Suppressor macrophage treated with lipopolysaccharide for 1 hour (primary cell): Measurements from ENCODE around the gene MRE11.
"Not testable (repeated sequence)": the region's sequence is repeated elsewhere in the genome, so short reads cannot be mapped to it uniquely, and the experiment has no call there.

ENCODE experiments used
- DNase-seq, 3 donors: peaks; one replicate each; pipeline ENCODE4 v3.0.0-alpha.2; 2020 to 2022

MRE11 gene

DNA sequence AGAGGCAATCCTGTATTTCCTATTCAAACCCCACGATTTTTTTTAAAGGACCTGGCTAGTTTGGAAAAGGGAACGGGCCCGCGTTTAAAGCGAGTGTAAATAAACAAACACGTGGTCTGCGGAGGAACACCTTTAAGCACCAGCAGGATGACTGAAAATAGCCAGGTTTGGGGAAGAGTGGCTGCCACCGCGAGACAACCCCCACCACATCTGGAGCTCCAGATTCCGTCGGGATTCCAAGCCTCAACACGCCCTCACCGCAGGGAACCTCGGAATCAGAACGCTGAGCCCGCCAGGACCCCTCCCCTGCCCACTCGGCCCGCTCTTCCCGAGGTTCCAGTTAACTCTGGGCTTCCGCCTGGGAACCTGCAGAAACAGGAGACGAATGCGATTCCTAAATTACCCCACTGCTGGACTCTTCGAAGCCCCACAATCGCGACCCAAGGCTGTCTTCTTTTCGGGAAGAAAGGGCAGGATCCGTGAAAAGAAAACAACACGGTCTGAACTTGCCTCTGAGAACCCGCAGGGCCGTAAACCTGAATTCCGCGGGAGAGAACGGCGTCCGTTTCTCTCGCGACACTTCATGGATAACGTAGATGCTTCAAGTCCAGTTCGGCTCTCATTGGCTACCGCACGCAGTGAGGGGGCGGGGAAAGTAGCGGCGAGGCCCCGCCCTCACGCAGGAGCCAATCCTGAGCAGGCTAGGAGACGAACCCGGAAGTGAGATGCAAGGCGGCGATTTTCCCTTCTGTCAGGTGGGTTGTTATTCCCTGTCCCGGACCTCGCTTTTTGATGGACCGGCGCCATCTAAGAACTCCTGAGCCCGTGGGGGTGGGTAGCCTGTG is at the start of gene MRE11, which contains the start of gene ANKRD49:
Gene MRE11 (minus strand): TSS at position 564 of the 845 bp plus-strand sequence. CDS start 1,043 bp downstream, outside the sequence.
Gene ANKRD49 (plus strand): TSS at position 704 of the 845 bp plus-strand sequence. CDS start 2,710 bp downstream, outside the sequence.
- peak; percentile 98 to 100 (median 99) for DNase-seq

DNA sequence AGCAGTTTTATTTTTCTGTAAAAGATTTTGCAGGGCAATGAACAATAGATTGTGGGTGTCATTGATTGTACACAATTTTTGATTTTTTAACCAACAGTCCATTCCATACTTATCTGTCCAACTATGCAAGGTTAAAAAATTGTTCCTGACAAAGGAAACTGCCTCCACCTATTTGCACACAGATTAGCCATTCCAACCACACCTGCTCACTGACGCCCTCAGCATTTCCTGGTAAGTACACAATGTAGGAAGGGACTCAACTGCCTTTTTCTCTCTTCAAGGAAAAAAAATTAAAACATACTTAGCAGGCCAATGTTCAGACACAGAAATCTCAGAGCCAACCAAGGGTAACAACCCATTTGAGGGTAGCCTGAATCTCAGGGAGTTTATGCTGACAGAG is 45.8 kb upstream of the MRE11 start:
- no peak for DNase-seq

DNA sequence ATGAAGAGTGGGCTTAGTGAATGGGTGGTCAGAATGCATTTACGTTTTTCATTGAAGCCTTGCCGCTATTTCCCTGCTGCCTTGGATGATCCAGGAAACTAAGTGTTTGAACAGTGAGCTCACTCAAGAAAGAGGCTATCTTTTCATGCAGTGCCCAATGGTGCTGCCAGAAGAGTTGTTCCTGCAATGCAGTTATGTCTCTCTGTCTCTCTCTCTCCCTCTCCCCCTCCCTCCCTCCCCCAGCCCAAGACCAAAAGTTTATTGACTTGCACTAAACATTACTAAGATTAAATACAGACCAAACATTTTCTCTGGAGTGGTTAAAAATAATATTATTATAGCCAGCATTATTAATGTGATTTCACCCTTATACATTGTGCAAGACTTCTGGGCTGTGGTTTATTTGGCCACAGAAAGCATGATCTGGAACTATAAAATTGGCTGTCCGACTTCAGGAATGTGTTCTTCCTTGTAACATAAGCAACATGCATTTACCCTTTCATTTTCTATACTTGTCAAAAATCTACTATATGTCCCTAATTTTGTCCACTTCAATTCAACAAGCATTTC is 43.5 kb upstream of the MRE11 start:
- DNase-seq: peak in 2 of 3 donors; percentile 33 to 40

DNA sequence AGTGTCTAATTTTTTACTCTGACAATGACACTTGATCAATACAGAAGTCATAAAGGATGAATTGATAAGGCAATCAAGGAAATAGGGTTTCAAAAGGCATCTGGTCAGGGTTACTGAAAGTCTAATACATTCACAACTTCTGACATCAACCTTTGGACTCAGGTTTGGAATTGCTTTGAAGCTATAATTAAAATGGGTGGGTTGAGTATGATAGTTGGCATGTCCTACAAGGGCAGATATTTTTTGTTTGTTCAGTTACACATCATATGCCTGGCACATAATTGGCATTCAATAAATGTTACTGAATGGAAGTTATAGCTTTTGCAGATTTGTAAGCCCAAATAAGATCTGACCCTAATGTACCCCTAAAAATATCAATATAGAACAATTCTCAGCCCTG is 42.7 kb upstream of the MRE11 start:
- DNase-seq: no peak

DNA sequence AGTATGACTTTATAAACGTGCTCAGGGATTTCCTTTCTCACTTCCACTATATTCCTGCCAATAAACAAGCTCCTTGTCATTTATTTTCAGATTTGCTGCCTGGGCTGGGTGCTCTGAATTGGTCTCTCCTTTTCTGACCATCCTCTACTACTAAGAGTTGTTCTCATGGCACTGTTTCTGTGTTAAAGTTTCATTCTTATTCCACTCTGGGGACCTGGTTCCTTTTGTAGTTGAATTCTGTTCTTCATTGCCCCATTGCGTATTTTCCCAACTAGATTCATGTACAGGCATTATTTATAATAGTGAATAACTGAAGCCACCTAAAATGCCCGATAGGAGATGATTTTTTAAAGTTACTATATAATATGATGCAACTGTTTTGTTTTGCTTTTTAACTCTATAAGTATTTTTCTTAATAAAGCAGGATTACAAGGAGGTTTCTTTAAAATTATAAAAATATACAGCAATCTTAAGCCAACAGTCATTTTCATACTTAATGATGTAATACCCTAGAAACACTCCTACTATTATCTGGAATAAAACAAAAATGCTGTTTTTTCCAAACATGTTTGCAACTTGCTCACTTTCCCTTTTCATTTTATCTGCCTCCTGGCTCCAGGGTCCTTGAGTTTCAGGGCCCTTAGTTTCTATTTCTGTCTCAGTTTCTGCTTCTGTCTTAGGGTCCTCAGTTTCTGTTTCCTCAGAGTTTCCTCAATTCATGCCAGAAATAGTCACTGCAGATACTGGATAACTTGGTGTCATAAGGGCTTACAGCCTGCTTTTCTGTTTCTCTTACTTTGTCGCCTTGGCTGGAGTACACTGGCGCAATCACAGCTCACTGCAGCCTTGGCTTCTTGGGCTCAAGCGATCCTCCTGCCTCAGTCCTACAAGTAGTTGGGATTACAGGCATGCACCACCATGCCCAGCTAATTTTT is 40.3 kb upstream of the MRE11 start:
- DNase-seq: peak; percentile 75 to 92 (median 78)

DNA sequence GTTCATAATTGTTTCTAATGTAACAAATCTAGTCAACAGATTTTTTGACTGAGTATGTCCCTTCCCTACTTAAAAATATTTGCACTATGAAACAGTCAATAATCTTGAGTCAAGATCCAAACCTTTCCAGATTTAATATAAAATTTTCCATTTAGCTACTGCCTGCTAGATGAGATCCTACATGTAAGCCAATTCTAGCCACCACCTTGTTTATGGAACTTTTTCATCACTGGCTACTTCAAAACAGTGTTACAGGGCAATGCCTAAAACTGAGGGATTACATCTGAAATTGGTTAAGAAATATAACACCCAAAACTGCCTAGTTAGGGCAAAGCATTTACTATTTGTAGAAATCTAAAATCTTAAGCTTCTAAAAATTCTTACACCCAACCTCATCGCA is 39.6 kb upstream of the MRE11 start:
- no peak for DNase-seq

DNA sequence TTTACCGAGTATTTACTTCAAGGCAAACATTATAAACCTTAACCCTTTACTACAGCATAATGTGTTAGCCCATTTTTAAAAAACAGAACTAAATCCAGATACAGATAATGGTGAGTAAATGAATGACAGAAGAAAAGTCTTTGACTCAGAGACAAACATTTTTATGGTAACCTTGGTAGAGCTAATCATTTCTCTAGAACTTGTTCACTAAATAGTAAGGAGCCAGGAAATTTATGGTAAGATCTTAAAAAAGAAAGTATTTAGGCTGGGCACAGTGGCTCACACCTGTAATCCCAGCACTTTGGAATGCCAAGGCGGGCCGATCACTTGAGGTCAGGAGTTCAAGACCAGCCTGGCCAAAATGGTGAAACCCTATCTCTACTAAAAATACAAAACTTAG is 38.6 kb upstream of the MRE11 start:
- no peak for DNase-seq

DNA sequence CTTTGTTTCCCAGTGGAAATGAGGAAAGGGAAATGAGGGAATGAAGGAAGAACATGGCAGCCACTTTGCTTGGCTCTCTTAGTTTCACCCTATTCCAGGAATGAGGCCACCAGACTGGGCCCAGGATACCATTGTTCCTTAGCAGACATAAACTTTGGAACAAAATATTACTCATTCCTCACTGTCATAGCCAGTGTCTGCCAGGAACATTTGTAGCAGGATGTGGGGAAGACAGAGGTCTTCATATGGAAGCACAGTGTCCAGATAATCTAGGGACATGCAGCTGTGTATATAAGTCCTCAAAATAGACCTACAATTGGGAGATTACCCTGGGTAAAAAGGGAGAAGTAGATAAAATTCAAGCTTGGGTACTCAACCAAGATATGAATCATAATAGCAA is 34.9 kb upstream of the MRE11 start:
- DNase-seq: no peak

DNA sequence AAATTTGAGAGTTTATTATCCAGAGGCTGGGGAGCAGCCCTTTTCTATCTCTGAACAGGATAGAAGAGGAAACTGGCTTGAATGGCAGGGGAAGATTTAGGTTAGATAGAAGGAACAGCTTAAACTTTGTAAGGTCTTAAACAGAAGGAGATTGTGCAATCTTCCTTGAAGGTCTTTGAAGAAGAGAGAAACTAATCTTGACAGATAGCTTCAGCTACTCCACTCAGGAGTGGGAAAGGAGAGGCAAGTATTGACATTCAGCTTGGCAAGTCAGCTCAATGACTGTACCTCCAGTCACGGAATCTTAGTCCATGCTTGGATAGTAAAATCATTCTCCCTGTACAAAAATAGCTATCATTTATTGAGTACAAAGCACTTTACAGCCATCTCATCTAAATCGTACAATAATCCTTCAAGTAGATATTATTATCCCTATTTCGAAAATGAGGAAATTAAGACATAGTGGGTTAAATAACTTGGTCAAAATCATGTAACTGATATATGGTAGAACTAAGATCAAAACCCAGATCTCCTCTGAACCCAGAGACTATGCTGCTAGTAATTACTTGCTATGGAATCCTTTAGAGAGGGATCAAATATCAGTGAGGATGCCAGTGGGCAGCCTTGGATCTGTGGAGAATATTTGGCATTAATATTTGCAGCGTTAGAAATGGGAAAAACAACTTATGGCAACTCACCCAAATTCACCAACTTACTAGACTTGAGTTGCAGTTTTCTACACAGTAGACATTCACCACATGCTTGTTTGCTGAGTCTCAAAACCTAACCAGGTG is 33.2 kb upstream of the MRE11 start:
- peak in 2 of 3 donors; percentile 29 to 32 for DNase-seq

DNA sequence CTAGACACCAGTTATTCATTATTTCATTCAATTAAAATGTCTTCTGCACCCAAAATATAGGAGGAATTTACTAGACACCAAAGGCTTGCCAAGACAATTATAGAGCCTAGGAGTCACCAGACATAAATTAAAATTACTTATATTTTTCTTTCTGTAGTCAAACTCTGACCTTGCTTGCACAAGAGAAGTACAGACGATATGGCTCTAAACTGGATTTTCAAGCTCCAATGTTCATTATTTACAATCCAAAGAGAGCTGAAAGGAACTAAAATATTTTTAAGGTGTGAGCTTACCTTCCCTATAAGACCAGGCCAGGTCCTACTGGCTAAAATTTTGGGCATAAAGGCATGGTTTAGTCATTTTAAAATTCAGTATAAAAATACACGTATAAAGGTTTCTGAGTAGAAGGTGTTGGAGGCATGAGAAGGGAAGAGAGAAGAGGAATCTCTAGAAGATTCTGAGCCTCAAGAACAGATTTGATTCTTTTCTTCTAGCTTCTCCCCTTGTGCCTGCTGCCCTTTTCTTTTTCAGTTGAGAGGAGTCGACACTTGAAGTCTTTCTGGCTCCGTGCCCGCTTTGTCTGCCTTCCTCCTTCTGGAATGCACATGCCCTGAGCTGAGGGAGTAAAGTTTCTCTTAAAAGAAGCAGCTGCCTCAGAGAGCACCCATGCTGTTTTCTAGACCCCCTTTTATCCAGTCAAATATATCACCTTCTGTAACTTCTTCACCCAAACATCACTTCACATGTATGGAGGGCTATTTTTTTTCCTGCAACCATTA is 32.1 kb upstream of the MRE11 start:
- DNase-seq: peak; percentile 70 to 85 (median 76)

DNA sequence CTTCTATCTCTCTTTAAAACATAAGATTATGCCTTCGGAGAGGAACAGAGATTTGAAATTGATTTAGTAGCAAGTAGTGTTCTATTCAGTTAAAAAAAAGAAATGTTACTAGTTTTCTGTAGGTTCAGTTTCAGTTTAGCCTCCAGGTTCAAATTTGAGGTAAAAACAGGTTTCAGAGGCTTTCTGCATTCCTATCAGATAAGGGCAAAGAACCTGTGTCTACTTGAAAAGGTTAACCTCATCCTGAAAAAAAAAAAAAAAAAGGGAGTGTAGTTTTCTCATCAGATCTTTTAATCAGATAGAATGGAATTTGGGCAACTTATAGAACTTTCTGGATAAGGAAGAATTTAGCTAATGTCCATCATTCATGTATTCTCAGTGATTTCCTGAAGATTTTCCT is 30.7 kb upstream of the MRE11 start:
- no peak for DNase-seq

DNA sequence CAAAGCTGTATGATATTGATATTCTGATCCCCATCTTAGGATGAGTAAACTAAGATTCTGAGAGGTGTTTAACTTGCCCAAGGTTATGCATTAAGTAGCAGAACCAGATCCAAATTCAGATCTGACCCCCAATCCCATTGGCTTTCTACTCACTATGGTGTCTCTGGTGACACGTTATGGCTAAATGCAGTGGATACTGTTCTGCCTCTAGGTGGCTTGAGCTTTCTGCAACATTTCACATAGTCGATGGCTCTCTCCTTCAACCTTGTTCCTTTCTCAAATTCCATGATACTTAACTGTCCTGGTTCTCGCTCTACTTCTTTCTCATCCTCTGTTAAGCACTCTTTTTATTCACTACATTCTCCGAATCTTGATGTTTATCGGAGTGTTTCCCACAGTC is 28.0 kb upstream of the MRE11 start:
- peak; percentile 50 to 65 (median 55) for DNase-seq

DNA sequence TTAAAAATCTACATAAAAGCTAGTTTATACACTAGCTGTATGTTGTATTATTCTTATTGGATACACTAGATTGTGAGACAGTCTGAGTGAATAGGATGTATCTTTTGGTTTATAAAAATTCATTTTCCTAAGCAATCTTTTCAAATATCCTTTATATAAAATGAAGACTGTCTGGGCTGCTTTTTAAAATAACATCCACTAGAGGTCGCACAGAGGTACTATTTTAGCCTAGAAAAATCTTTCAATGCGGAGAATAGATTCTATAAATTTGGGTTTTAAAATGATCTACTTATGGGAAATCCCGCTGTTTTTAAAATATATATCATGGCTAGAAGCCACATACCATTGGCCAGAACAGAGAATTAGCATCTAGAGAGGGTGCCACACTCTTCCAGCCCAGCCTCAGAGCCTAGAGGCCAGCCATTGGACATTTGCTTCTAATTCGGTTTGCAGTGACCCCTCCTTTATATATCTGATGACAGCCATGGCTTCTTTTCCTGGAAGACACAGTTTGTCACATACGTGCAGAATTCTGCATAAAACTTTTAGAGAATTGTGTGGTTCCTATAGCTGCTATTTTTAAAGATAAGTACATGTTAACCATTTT is 25.9 kb upstream of the MRE11 start:
- peak; percentile 64 to 83 (median 77) for DNase-seq

DNA sequence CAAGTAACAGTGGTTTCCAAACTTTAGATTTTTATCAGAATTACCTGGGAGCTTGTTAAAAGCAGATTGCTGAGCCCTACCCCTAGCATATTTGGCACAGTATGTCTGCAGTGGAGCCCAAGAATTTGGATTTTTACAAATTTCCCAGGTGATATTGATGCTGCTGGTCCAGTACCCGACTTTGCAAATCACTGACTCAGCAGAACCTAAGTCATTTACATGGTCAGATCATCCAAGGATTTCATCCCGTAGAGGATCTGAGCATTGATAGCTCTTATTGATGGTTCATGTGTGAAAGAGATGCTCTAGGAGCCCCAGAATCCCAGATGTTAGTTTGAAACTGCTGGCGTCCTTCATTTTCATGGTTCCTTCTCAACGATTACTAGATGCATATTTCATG is 24.7 kb upstream of the MRE11 start:
- no peak for DNase-seq

DNA sequence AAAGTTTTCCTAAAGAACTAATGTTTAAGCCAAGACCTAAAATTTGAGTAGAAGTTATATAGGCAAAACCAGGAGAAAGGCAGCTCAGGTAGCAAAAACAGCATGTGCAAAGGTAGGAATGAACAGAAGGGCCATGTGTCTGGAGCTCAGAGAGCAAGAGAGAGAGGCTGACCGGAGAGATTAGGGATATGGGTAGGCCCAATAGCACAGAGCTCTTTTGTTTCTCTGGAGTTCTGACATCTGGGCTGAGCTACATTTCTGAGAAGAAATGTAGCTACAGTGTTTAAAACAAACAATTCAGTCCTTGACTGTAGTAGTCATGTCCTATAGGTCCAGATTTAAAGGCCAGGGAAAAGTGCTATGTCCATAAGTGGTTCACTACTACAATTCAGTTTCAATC is 23.1 kb upstream of the MRE11 start:
- DNase-seq: no peak

DNA sequence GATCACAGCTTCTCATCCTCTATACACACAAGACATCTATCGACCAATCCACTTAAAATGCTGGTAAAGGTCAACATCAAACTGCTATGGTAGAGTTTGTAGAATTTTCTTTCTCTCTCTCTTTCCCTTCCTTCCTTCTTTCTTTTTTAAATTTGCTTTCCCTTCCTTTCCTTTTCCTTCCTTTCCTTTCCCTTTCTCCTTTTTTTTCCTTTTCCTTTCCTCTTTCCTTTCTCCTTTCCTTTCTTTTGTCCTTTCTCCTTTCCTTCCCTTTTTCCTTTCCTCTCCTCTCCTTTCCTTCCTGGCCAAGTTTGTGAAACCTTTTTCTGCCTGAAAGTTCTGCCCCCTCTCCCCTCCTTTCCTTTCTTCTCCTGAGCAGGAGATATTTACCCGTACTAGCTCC is 21.8 kb upstream of the MRE11 start:
- DNase-seq: no peak

DNA sequence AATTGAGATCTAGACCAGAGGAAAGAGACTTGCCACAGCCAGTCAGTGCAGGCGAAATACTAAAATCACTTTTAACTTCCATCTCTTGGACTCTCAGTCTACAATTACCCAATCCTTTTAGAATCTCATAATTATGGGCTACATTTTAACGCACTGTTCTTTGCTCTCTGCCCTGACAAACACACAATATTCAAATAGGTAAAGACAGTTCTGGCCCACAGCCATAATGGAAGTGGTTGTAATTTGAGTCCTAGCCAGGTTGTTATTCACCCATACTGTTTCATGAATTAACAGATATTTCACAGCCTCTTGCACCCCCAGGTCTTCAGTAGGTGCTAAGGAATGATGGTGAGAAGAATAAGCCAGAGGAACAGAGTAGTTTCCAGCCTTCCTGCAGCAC is 19.4 kb upstream of the MRE11 start:
- peak in 1 of 3 donors; percentile 10 for DNase-seq

DNA sequence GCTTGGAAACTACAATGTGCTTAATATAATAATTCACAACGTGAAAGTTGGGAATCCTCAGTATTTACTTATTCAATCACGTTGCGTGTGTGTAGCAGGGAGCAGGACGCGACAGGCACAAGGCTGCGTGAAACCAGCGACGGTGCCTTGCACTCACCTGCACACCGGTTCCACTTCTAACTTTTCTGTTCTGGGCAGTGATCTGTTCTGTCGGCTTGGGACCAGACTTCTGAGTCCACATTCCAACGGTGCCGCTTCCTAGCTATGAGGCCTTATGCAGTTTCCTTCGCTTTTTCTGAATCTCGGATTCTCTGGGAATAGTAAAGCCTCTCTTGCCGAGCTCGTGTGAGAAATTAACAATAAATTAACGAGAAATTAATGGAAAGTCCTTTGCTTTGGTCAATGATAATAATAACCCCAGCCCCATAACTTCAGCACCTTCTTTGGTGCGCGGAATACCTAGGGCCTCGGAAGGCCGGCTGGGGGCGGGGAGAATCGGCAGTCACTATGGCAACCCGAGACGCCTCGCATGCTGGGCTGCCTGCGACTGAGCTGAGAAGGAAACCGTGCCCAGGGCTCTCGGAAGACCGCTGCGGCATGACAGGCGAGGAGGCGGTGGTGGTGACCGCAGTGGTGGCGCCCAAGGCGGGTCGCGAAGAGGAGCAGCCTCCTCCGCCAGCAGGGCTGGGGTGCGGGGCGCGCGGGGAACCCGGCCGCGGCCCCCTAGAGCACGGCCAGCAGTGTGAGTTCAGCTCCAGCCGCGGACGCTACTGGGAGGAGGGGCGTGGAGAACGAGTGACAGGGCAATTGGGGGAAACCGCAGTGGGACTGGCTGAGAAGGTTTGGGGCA is 18.5 kb upstream of the MRE11 start, which contains the start of gene C11orf97:
Gene C11orf97 (plus strand): TSS at position 530 of the 850 bp plus-strand sequence. CDS start 68 bp downstream, at position 598.
- peak; percentile 63 to 76 (median 64) for DNase-seq

DNA sequence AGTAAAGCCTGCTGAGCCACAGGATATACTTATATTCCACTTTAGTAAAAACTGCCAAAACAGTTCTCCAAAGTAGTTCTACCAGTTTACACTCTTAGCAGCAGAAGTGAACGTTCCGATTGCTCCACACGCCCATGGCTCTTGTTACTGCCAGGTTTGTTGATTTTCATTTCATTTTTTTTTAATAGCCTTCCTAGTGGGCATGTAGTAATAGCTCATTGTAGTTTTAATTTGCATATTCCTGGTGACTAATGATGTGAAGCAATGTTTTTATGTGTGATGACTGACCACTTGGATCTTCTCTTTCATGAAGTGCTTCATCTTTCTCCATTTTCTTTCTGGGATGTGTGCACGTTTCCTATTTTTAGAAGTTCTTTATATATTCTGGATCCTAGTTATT is 13.8 kb upstream of the MRE11 start:
- peak; percentile 13 to 64 (median 50) for DNase-seq

DNA sequence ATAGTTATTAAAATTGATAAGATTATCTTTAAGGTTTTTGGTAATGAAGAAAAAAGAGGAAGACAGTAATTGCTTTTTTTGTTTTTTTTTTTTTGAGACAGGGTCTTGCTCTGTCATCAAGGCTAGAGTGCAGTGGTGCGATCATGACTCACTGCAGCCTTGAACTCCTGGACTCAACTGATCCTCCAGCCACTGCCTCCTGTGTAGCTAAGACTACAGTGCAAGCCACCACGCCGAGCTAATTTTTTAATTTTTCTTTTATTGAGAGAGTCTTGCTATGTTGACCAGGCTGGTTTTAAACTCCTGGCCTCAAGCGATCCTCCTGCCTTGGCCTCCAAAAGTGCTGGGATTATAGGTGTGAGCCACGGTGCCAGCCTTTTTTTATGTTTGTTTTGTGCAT is 12.9 kb upstream of the MRE11 start:
- not testable (repeated sequence) for DNase-seq
